Activated CD8-positive, alpha-beta memory T cell treated with anti-CD3 and anti-CD28 coated beads, Interleukin-2, amount 50 U/mL, for 24 hours (primary cell): ENCODE results near the gene MYZAP.

ENCODE experiments used
- DNase-seq: peaks from one replicate; pipeline ENCODE4 v3.0.0-alpha.2; 2020; ENCODE audit errors: extremely low read depth

MYZAP gene

GRCh38 chr15:57625703-57626448 is 34.2 kb downstream of the MYZAP start:
- DNase-seq = no peak

GRCh38 chr15:57626713-57627440 is 35.2 kb downstream of the MYZAP start:
- no peak for DNase-seq

GRCh38 chr15:57631386-57632110 is 39.8 kb downstream of the MYZAP start:
- no peak for DNase-seq

- no peak for DNase-seq
Measured at GRCh38 chr15:57634290-57634689, 42.6 kb downstream of the MYZAP start.

- DNase-seq = no peak
Measured at GRCh38 chr15:57635300-57635909, 43.7 kb downstream of the MYZAP start.

GRCh38 chr15:57637846-57638245 is 46.1 kb downstream of the MYZAP start:
- DNase-seq = no peak

GRCh38 chr15:57639306-57639705 is 47.6 kb downstream of the MYZAP start:
- DNase-seq = no peak

- no peak for DNase-seq
Measured at GRCh38 chr15:57640930-57641682, 49.4 kb downstream of the MYZAP start.

- no peak for DNase-seq
Measured at GRCh38 chr15:57643826-57644225, 52.1 kb downstream of the MYZAP start.

GRCh38 chr15:57646087-57646486 is 54.4 kb downstream of the MYZAP start:
- no peak for DNase-seq

GRCh38 chr15:57647071-57647790 is 55.5 kb downstream of the MYZAP start:
- no peak for DNase-seq

- DNase-seq = no peak
Measured at GRCh38 chr15:57647791-57648130, 56.1 kb downstream of the MYZAP start.

- no peak for DNase-seq
Measured at GRCh38 chr15:57649138-57649537, 57.4 kb downstream of the MYZAP start.

- DNase-seq = no peak
Measured at GRCh38 chr15:57651445-57651844, 59.7 kb downstream of the MYZAP start.

GRCh38 chr15:57652481-57652880 is 60.8 kb downstream of the MYZAP start:
- DNase-seq = no peak

GRCh38 chr15:57654153-57654852 is 62.6 kb downstream of the MYZAP start:
- no peak for DNase-seq

- no peak for DNase-seq
Measured at GRCh38 chr15:57655053-57655452, 63.3 kb downstream of the MYZAP start.

GRCh38 chr15:57655809-57656208 is 64.1 kb downstream of the MYZAP start:
- no peak for DNase-seq

GRCh38 chr15:57656434-57656833 is 64.7 kb downstream of the MYZAP start:
- no peak for DNase-seq

- DNase-seq = no peak
Measured at GRCh38 chr15:57657619-57658018, 65.9 kb downstream of the MYZAP start.
